Right lobe of liver (tissue), 6 donors: ENCODE measurements around the gene SMYD1. TPM values are rescaled to one million over a fixed set of nuclear protein-coding genes. Genes with fewer than 3 reads are reported as not detected.

Experiments used
- ATAC-seq, 4 donors: fragments of 200-7000 bp; cut with Tn5 transposase; one replicate each; pipeline ENCODE4 v1.9.1; 2020; ENCODE audit warnings: mild to moderate bottlenecking in 4 of 4, moderate library complexity in 4 of 4
- DNase-seq, 3 donors: peaks; one replicate each; pipeline ENCODE4 v3.0.0-alpha.2; 2020
- H3K27ac ChIP-seq, 3 donors: fragments of 200-600 bp; one replicate each; pipeline ENCODE4 v1.8.0; 2022
- H3K27me3 ChIP-seq, 2 donors: fragments of 200-600 bp; one replicate each; pipeline ENCODE4 v1.8.0; 2022
- H3K36me3 ChIP-seq, 4 donors: fragments of 200-600 bp; sonication (generic) in 1 of 4; one replicate each; pipeline versions ENCODE4 v1.5.1 to v1.8.0; 2017 to 2022; ENCODE audit warnings: control low read depth in 1 of 4
- H3K4me1 ChIP-seq, 4 donors: fragments of 200-600 bp; sonication (generic) in 1 of 4; one replicate each; pipeline versions ENCODE4 v1.5.1 to v1.8.0; 2017 to 2022; ENCODE audit warnings: control low read depth in 1 of 4
- H3K4me3 ChIP-seq, 3 donors: fragments of 200-600 bp; one replicate each; pipeline ENCODE4 v1.8.0; 2022
- H3K9me3 ChIP-seq, 4 donors: fragments of 200-600 bp; sonication (generic) in 1 of 4; one replicate each; pipeline versions ENCODE4 v1.5.1 to v1.8.0; 2017 to 2022; ENCODE audit warnings: control low read depth in 1 of 4
- CTCF ChIP-seq, 4 donors: fragments of 200-600 bp in 3 of 4; fragments of 450-650 bp in 1 of 4; IDR thresholded peaks; one replicate each; pipeline versions ENCODE4 v1.5.1 to v1.8.0; 2016 to 2022; ENCODE audit warnings: antibody characterized with exemption in 4 of 4, mild to moderate bottlenecking in 2 of 4
- POLR2A ChIP-seq: fragments of 450-650 bp; IDR thresholded peaks from one replicate; pipeline ENCODE4 v1.6.1; 2017; ENCODE audit warnings: antibody characterized with exemption, mild to moderate bottlenecking
- WGBS: methylation state at CpG from one replicate; pipeline ENCODE4 v1.1.6; 2018; ENCODE audit warnings: low coverage, low lambda C conversion rate; ENCODE audit not compliant: insufficient coverage; ENCODE audit errors: missing lambda C conversion rate; 5-methylcytosine and 5-hydroxymethylcytosine counted together
- intact Hi-C, 2 donors: fragments of 100-400 bp; cut with DNase I; formaldehyde crosslinking; loops; one replicate each; pipeline versions ENCODE4 v1.11.2 to v1.14.1; 2022
- total RNA-seq, 6 experiments: library from RNA; depleted of rRNA in 2 of 6; stranded (reverse); fragments of >200 nt in 2 of 6; fragmentation: NEBNext Ultra II Directional in 3 of 6; extraction: Animal tissue kit (Norgen Biotek cat#: 25700) in 3 of 6; gene quantifications; one replicate each; pipeline versions ENCODE4 v1.1.0 to v1.2.4, GENCODE V29; 2016 to 2023
- donor health status: DM: no; HTN: yes; CAD: no.
- donor health status: DM: no; HTN: no; CAD: no.
- donor health status: DM: no; HTN: no; CAD: no.
- donor health status: DM: no; HTN: yes; CAD: no.
- donor health status: DM: no; HTN: yes; CAD: no.

Gene SMYD1
- total RNA-seq, 6 experiments from 2014 or later: not detected

- DNase-seq: no peak
- H3K27me3 ChIP-seq: no peaks in the 10 kb centered on the region
- H3K4me3 ChIP-seq: no peak overlapping the region
- no peaks in the 10 kb centered on the region for H3K9me3 ChIP-seq
- peak; percentile 43 to 78 (median 64) for ATAC-seq
- no peaks in the 10 kb centered on the region for H3K36me3 ChIP-seq
- H3K27ac ChIP-seq: peak overlapping the region in 1 of 3 donors; percentile 56
- WGBS: 39% methylated on average over 5 of the region's 5 CpGs
- intact Hi-C loops: no loop called here
- peaks cover 0 to 12% (median 3%) of the 10 kb centered on the region in 4 donors for H3K4me1 ChIP-seq
- TF ChIP-seq CTCF (IDR thresholded peaks at IDR 0.05): no peak
- TF ChIP-seq POLR2A: no peak
Measured at GRCh38 chr2:88099798-88100488, 32.3 kb downstream of the SMYD1 start.

- no peaks in the 10 kb centered on the region for H3K9me3 ChIP-seq
- H3K36me3 ChIP-seq: no peaks in the 10 kb centered on the region
- peak in 2 of 3 donors; percentile 70 to 74 for DNase-seq
- ATAC-seq: peak; percentile 79 to 95 (median 89)
- H3K27me3 ChIP-seq: no peaks in the 10 kb centered on the region
- H3K27ac ChIP-seq: peak overlapping the region in 1 of 3 donors; percentile 56
- intact Hi-C loops: no loop called here
- H3K4me3 ChIP-seq: no peak overlapping the region
- TF ChIP-seq POLR2A (no peak), CTCF (IDR thresholded peaks at IDR 0.05) (no peak)
- H3K4me1 ChIP-seq: peaks cover 0 to 12% (median 3%) of the 10 kb centered on the region in 4 donors
- 30% methylated on average over 3 of the region's 3 CpGs for WGBS
Measured at GRCh38 chr2:88100489-88100858, 32.8 kb downstream of the SMYD1 start.

GRCh38 chr2:88108796-88109195 lies 41.2 kb downstream of the SMYD1 start:
- Histone ChIP-seq H3K9me3 (no peaks in the 10 kb centered on the region), H3K4me3 (no peak overlapping the region), H3K27me3 (no peaks in the 10 kb centered on the region), H3K36me3 (no peaks in the 10 kb centered on the region), H3K4me1 (no peaks in the 10 kb centered on the region), H3K27ac (no peak overlapping the region)
- DNase-seq: no peak
- ATAC-seq: no peak
- TF ChIP-seq CTCF (IDR thresholded peaks at IDR 0.05) (no peak), POLR2A (no peak)
- WGBS: 80% methylated on average over 2 of the region's 4 CpGs
- intact Hi-C loops: no loop called here

GRCh38 chr2:88110830-88111229 lies 43.2 kb downstream of the SMYD1 start:
- Histone ChIP-seq H3K27me3 (no peaks in the 10 kb centered on the region), H3K36me3 (no peaks in the 10 kb centered on the region), H3K9me3 (no peaks in the 10 kb centered on the region), H3K4me3 (no peak overlapping the region), H3K4me1 (no peaks in the 10 kb centered on the region), H3K27ac (no peak overlapping the region)
- 40% methylated on average over 1 of the region's 2 CpGs for WGBS
- DNase-seq (no peak), ATAC-seq (no peak)
- intact Hi-C loops: no loop called here
- TF ChIP-seq POLR2A (no peak), CTCF (IDR thresholded peaks at IDR 0.05) (no peak)
